OCI-LY7 (cell line): ENCODE results near the gene MRPS25.

ENCODE experiments used
- EZH2phosphoT487 ChIP-seq: fragments of 200-600 bp; sonication (generic); IDR thresholded peaks from 2 replicates; pipeline ENCODE4 v1.6.1; 2018; ENCODE audit warnings: low read depth, borderline replicate concordance, mild to moderate bottlenecking, mixed run types, antibody characterized with exemption, low read length, moderate library complexity, mixed read lengths
- TF ChIP-seq, protein P1 (sequence below): fragments of 200-600 bp; sonication (generic); conservative IDR thresholded peaks from 2 replicates; pipeline ENCODE4 v1.5.1; 2014; ENCODE audit warnings: mild to moderate bottlenecking, antibody characterized with exemption, low read length, moderate library complexity, mixed read lengths

DNA sequence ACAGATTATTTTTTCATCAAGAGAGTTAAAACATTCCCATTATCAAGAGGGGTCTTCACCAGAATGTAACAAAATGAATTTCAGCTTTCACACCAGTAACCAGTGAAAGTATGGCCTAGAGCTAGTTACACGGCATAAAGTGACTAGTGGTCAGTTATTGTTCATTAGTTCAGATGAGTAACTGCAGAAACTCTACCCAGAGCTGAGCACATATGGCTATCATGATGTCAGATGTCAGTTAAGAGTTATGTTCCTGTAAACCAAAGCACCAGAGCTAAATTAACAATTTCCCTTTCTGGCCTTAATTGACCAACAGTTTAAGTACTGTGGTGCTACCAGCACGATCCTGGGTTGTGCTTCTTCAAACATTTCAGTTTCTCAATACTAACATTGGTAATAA, 6.6 kb upstream of the MRPS25 start:
- TF ChIP-seq, protein P1, sequence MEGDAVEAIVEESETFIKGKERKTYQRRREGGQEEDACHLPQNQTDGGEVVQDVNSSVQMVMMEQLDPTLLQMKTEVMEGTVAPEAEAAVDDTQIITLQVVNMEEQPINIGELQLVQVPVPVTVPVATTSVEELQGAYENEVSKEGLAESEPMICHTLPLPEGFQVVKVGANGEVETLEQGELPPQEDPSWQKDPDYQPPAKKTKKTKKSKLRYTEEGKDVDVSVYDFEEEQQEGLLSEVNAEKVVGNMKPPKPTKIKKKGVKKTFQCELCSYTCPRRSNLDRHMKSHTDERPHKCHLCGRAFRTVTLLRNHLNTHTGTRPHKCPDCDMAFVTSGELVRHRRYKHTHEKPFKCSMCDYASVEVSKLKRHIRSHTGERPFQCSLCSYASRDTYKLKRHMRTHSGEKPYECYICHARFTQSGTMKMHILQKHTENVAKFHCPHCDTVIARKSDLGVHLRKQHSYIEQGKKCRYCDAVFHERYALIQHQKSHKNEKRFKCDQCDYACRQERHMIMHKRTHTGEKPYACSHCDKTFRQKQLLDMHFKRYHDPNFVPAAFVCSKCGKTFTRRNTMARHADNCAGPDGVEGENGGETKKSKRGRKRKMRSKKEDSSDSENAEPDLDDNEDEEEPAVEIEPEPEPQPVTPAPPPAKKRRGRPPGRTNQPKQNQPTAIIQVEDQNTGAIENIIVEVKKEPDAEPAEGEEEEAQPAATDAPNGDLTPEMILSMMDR: no peak
- TF ChIP-seq EZH2phosphoT487: no peak
